ENCODE results near the gene KANSL1. TPM values are rescaled to one million over a fixed set of nuclear protein-coding genes. Genes with fewer than 3 reads are reported as not detected.
"Not testable (repeated sequence)": the region's sequence is repeated elsewhere in the genome, so short reads cannot be mapped to it uniquely, and the experiment has no call there.

Gene KANSL1
- total RNA-seq, 1 experiment from 2014 or later, result 24.9 TPM

GRCh38 chr17:46193626-46194392 is 580 bp upstream of the KANSL1 start:
- DNase-seq (ENCODE audit: low spot score), result peak; percentile 75

- peak; percentile 55 for DNase-seq (ENCODE audit: low spot score)
Measured at GRCh38 chr17:46192439-46193150, 634 bp downstream of the KANSL1 start.

- DNase-seq (ENCODE audit: low spot score), result no peak
Measured at GRCh38 chr17:46192189-46192438, 1.1 kb downstream of the KANSL1 start.

GRCh38 chr17:46191322-46192188 is 1.7 kb downstream of the KANSL1 start:
- DNase-seq (ENCODE audit: low spot score), result no peak

- no peak for DNase-seq (ENCODE audit: low spot score)
Measured at GRCh38 chr17:46190763-46191162, 2.5 kb downstream of the KANSL1 start.

GRCh38 chr17:46186827-46187235 is 6.4 kb downstream of the KANSL1 start:
- DNase-seq (ENCODE audit: low spot score), result not testable (repeated sequence)

- DNase-seq (ENCODE audit: low spot score), result no peak
Measured at GRCh38 chr17:46184696-46185095, 8.5 kb downstream of the KANSL1 start.

- DNase-seq (ENCODE audit: low spot score), result not testable (repeated sequence)
Measured at GRCh38 chr17:46183383-46183782, 9.8 kb downstream of the KANSL1 start.

- DNase-seq (ENCODE audit: low spot score), result no peak
Measured at GRCh38 chr17:46182961-46183360, 10.3 kb downstream of the KANSL1 start.

- DNase-seq (ENCODE audit: low spot score), result no peak
Measured at GRCh38 chr17:46181940-46182339, 11.3 kb downstream of the KANSL1 start.

GRCh38 chr17:46181316-46181715 is 11.9 kb downstream of the KANSL1 start:
- not testable (repeated sequence) for DNase-seq (ENCODE audit: low spot score)

GRCh38 chr17:46180892-46181274 is 12.3 kb downstream of the KANSL1 start:
- DNase-seq (ENCODE audit: low spot score), result no peak

GRCh38 chr17:46180185-46180891 is 12.9 kb downstream of the KANSL1 start:
- DNase-seq (ENCODE audit: low spot score), result not testable (repeated sequence)

GRCh38 chr17:46179375-46179999 is 13.7 kb downstream of the KANSL1 start:
- no peak for DNase-seq (ENCODE audit: low spot score)

GRCh38 chr17:46178550-46179214 is 14.5 kb downstream of the KANSL1 start:
- no peak for DNase-seq (ENCODE audit: low spot score)

GRCh38 chr17:46176975-46177374 is 16.3 kb downstream of the KANSL1 start:
- no peak for DNase-seq (ENCODE audit: low spot score)

- no peak for DNase-seq (ENCODE audit: low spot score)
Measured at GRCh38 chr17:46175891-46176290, 17.3 kb downstream of the KANSL1 start.

GRCh38 chr17:46173153-46173552 is 20.1 kb downstream of the KANSL1 start:
- no peak for DNase-seq (ENCODE audit: low spot score)

GRCh38 chr17:46171939-46172338 is 21.3 kb downstream of the KANSL1 start:
- no peak for DNase-seq (ENCODE audit: low spot score)

GRCh38 chr17:46170639-46171429 is 22.4 kb downstream of the KANSL1 start:
- DNase-seq (ENCODE audit: low spot score), result no peak
